GM12878 (cell line): Measurements from ENCODE around the gene SRP72.

ENCODE experiments used
- BHLHE40 ChIP-seq, 2 experiments: fragments of 450-650 bp in 1 of 2; IDR thresholded peaks; 2 replicates each; pipeline ENCODE4 v1.6.1; 2011 to 2017; ENCODE audit warnings: low read depth in 2 of 2, borderline replicate concordance in 1 of 2, improper control_type of control experiment in 1 of 2, low read length in 1 of 2, mild to moderate bottlenecking in 1 of 2
- CHD2 ChIP-seq: IDR thresholded peaks from 2 replicates; pipeline ENCODE4 v1.6.1; 2011; ENCODE audit warnings: low read depth, low read length, improper control_type of control experiment, borderline replicate concordance
- KAT2A ChIP-seq: conservative IDR thresholded peaks from 2 replicates; pipeline ENCODE4 v1.6.1; 2011; ENCODE audit warnings: low read depth, low read length; ENCODE audit not compliant: control insufficient read depth
- NFYA ChIP-seq: IDR thresholded peaks from 2 replicates; pipeline ENCODE4 v1.6.1; 2011; ENCODE audit warnings: low read depth, mild to moderate bottlenecking, low read length, improper control_type of control experiment, borderline replicate concordance
- PML ChIP-seq: IDR thresholded peaks from 2 replicates; pipeline ENCODE4 v1.6.1; 2012; ENCODE audit warnings: low read length, inconsistent platforms
- SP1 ChIP-seq: IDR thresholded peaks from one replicate; pipeline ENCODE4 v1.6.1; 2011; ENCODE audit warnings: low read depth, low read length
- TF ChIP-seq, protein P1 (sequence below), 3 experiments: IDR thresholded peaks in 2 of 3; conservative IDR thresholded peaks in 1 of 3; 2 replicates each; pipeline ENCODE4 v1.5.1; 2011; ENCODE audit warnings: low read depth in 3 of 3, low read length in 3 of 3, mild to moderate bottlenecking in 3 of 3, control low read depth in 2 of 3, moderate library complexity in 2 of 3, inconsistent platforms in 1 of 3, mixed read lengths in 1 of 3; ENCODE audit not compliant: control insufficient read depth in 2 of 3, insufficient read depth in 1 of 3; ENCODE audit errors: extremely low read depth in 1 of 3
- TF ChIP-seq, protein P2 (sequence below): fragments of 450-650 bp; IDR thresholded peaks from 2 replicates; pipeline ENCODE4 v1.6.1; 2017; ENCODE audit warnings: antibody characterized with exemption, mild to moderate bottlenecking, moderate library complexity

DNA sequence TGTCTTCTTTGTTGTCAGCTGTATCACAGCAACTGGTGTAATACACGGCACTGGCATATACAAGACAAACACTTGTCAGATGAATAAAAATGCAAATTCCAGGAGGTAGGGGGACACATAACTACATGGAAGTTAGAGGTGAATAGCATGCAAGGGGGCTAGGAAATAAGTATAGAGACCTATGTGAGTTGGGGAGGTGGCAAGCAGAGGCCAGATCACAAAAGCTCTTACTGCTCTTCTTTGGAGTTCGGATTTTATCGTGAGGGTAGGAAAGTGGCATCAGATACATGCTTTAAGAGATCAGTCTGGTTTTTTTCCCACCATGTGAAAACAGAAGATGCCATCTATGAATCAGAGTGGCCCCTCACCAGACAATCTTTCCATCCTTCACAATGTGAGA, 2.8 kb upstream of the SRP72 start:
- TF ChIP-seq KAT2A (no peak), PML (no peak), NFYA (no peak), BHLHE40 (IDR thresholded peaks at IDR 0.05; ENCODE audit: borderline replicate concordance in 1 of 2, low read depth in 2 of 2, low read length in 1 of 2) (no peak), SP1 (no peak), CHD2 (no peak)
- TF ChIP-seq, protein P1, sequence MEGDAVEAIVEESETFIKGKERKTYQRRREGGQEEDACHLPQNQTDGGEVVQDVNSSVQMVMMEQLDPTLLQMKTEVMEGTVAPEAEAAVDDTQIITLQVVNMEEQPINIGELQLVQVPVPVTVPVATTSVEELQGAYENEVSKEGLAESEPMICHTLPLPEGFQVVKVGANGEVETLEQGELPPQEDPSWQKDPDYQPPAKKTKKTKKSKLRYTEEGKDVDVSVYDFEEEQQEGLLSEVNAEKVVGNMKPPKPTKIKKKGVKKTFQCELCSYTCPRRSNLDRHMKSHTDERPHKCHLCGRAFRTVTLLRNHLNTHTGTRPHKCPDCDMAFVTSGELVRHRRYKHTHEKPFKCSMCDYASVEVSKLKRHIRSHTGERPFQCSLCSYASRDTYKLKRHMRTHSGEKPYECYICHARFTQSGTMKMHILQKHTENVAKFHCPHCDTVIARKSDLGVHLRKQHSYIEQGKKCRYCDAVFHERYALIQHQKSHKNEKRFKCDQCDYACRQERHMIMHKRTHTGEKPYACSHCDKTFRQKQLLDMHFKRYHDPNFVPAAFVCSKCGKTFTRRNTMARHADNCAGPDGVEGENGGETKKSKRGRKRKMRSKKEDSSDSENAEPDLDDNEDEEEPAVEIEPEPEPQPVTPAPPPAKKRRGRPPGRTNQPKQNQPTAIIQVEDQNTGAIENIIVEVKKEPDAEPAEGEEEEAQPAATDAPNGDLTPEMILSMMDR (IDR thresholded peaks at IDR 0.05 in 2 of 3, conservative IDR thresholded peaks at IDR 0.05 in 1 of 3; ENCODE audit: control insufficient read depth in 2 of 3, extremely low read depth in 1 of 3, insufficient read depth in 1 of 3, low read depth in 3 of 3, low read length in 3 of 3), result no peak
- TF ChIP-seq, protein P2, sequence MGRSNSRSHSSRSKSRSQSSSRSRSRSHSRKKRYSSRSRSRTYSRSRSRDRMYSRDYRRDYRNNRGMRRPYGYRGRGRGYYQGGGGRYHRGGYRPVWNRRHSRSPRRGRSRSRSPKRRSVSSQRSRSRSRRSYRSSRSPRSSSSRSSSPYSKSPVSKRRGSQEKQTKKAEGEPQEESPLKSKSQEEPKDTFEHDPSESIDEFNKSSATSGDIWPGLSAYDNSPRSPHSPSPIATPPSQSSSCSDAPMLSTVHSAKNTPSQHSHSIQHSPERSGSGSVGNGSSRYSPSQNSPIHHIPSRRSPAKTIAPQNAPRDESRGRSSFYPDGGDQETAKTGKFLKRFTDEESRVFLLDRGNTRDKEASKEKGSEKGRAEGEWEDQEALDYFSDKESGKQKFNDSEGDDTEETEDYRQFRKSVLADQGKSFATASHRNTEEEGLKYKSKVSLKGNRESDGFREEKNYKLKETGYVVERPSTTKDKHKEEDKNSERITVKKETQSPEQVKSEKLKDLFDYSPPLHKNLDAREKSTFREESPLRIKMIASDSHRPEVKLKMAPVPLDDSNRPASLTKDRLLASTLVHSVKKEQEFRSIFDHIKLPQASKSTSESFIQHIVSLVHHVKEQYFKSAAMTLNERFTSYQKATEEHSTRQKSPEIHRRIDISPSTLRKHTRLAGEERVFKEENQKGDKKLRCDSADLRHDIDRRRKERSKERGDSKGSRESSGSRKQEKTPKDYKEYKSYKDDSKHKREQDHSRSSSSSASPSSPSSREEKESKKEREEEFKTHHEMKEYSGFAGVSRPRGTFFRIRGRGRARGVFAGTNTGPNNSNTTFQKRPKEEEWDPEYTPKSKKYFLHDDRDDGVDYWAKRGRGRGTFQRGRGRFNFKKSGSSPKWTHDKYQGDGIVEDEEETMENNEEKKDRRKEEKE, result no peak
